Measurements from ENCODE around the gene CPNE5. TPM values are rescaled to one million over a fixed set of nuclear protein-coding genes. Genes with fewer than 3 reads are reported as not detected.

Gene CPNE5
- total RNA-seq, 1 experiment from 2014 or later: not detected

GRCh38 chr6:36793913-36794712, 45.1 kb downstream of the CPNE5 start:
- ATAC-seq: no peak
- H3F3A ChIP-seq (ENCODE audit: low read length, unreplicated experiment): no peaks in the 10 kb centered on the region
- CTCF ChIA-PET: no interaction called here

GRCh38 chr6:36793296-36793912, 45.8 kb downstream of the CPNE5 start:
- Histone ChIP-seq H3K36me3 (ENCODE audit: low read depth, low read length) (no peaks in the 10 kb centered on the region), H4K20me1 (ENCODE audit: low read length) (no peaks in the 10 kb centered on the region), H3K9me2 (replicated peaks; ENCODE audit: low read length) (no peaks in the 10 kb centered on the region), H3F3A (ENCODE audit: low read length, unreplicated experiment) (no peaks in the 10 kb centered on the region), H3K4me1 (ENCODE audit: insufficient read depth, low read length) (no peaks in the 10 kb centered on the region), H3K4me3 (ENCODE audit: low read length) (no peak overlapping the region), H3K9ac (ENCODE audit: low read length) (no peak overlapping the region), H3K27ac (ENCODE audit: low read length) (no peak overlapping the region), H3K9me3 (ENCODE audit: low read length) (no peaks in the 10 kb centered on the region), H2AFZ (ENCODE audit: low read length) (no peak overlapping the region), H3K79me2 (ENCODE audit: low read length) (no peaks in the 10 kb centered on the region), H3K4me2 (ENCODE audit: low read length) (no peak overlapping the region), H3K27me3 (ENCODE audit: low read length) (peaks cover 12% of the 10 kb centered on the region; the same call in 1 of the 2 replicates)
- DNase-seq (no peak), ATAC-seq (no peak)
- TF ChIP-seq EZH2phosphoT487 (IDR thresholded peaks at IDR 0.05; ENCODE audit: borderline replicate concordance, low read length): no peak
- TF ChIP-seq EZH2 (IDR thresholded peaks at IDR 0.05; ENCODE audit: low read length, unreplicated experiment): no peak
- no peak for TF ChIP-seq CTCF (conservative IDR thresholded peaks at IDR 0.05; ENCODE audit: low read depth, low read length)
- ChIA-PET POLR2A (ENCODE audit: unreplicated experiment) (no interaction called here), CTCF (no interaction called here)
- intact Hi-C loops (cut with micrococcal nuclease): no loop called here
- no TSS peak for BruUV-seq (replicated peaks)

More at GRCh38 chr6:36793913-36794712, 45.1 kb downstream of the CPNE5 start:
- no peaks in the 10 kb centered on the region for H3K4me1 ChIP-seq (ENCODE audit: insufficient read depth, low read length)
- H3K36me3 ChIP-seq (ENCODE audit: low read depth, low read length): no peaks in the 10 kb centered on the region
- H3K27ac ChIP-seq (ENCODE audit: low read length): no peak overlapping the region
- no peak overlapping the region for H3K9ac ChIP-seq (ENCODE audit: low read length)
- no TSS peak for BruUV-seq (replicated peaks)
- no peak for TF ChIP-seq CTCF (conservative IDR thresholded peaks at IDR 0.05; ENCODE audit: low read depth, low read length)
- no peak for TF ChIP-seq EZH2phosphoT487 (IDR thresholded peaks at IDR 0.05; ENCODE audit: borderline replicate concordance, low read length)
- no peak for TF ChIP-seq EZH2 (IDR thresholded peaks at IDR 0.05; ENCODE audit: low read length, unreplicated experiment)
- no peaks in the 10 kb centered on the region for H3K9me2 ChIP-seq (replicated peaks; ENCODE audit: low read length)
- DNase-seq: no peak
- no peaks in the 10 kb centered on the region for H3K9me3 ChIP-seq (ENCODE audit: low read length)
- H3K27me3 ChIP-seq (ENCODE audit: low read length): peaks cover 11% of the 10 kb centered on the region; the same call in 1 of the 2 replicates
- H3K79me2 ChIP-seq (ENCODE audit: low read length): no peaks in the 10 kb centered on the region
- intact Hi-C loops (cut with micrococcal nuclease): no loop called here
- POLR2A ChIA-PET (ENCODE audit: unreplicated experiment): no interaction called here
- no peaks in the 10 kb centered on the region for H4K20me1 ChIP-seq (ENCODE audit: low read length)
- no peak overlapping the region for H2AFZ ChIP-seq (ENCODE audit: low read length)
- no peak overlapping the region for H3K4me3 ChIP-seq (ENCODE audit: low read length)
- H3K4me2 ChIP-seq (ENCODE audit: low read length): no peak overlapping the region
